AG09319 (cell line): ENCODE results near the gene C10orf105.

Experiments
- DNase-seq: peaks from one replicate; pipeline ENCODE4 v3.0.0-alpha.2; 2010; ENCODE audit warnings: low read depth; ENCODE audit errors: extremely low read depth
- TF ChIP-seq, protein P1 (sequence below): IDR thresholded peaks from 2 replicates; pipeline ENCODE4 v1.5.1; 2011; ENCODE audit warnings: low read depth, mild to moderate bottlenecking, inconsistent platforms, low read length, moderate library complexity

C10orf105 gene

DNA sequence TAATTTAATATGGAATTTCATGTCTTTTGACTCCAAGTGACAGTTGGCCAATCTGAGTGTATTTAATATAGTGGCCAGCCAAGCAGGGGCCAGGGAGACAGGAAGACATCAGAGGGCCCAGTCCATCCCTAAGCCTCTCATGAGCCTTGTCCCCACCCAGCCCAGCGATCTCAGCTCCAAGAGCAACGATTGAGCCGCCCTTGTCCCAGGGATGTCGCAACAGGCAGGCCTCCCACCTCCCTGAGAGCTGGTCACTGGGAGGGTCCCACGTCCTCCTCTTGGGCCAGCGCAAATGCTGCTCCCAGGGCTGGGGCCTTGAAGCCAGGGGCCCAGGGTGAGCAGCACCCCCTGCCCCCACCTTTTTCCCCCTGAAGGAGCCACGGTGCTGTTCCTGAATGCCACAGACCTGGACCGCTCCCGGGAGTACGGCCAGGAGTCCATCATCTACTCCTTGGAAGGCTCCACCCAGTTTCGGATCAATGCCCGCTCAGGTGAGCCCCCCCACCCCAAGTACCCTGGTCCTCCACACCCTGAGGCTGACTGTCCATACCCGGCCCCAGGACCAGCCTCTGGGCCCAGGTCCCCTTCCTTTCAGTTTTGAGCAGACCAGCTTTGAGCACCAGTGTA is 29.4 kb downstream of the C10orf105 start:
- no peak for DNase-seq

GRCh38 chr10:71688256-71688655 is 31.3 kb downstream of the C10orf105 start:
- TF ChIP-seq, protein P1, sequence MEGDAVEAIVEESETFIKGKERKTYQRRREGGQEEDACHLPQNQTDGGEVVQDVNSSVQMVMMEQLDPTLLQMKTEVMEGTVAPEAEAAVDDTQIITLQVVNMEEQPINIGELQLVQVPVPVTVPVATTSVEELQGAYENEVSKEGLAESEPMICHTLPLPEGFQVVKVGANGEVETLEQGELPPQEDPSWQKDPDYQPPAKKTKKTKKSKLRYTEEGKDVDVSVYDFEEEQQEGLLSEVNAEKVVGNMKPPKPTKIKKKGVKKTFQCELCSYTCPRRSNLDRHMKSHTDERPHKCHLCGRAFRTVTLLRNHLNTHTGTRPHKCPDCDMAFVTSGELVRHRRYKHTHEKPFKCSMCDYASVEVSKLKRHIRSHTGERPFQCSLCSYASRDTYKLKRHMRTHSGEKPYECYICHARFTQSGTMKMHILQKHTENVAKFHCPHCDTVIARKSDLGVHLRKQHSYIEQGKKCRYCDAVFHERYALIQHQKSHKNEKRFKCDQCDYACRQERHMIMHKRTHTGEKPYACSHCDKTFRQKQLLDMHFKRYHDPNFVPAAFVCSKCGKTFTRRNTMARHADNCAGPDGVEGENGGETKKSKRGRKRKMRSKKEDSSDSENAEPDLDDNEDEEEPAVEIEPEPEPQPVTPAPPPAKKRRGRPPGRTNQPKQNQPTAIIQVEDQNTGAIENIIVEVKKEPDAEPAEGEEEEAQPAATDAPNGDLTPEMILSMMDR: no peak
- DNase-seq: no peak

More for the DNA sequence above, 29.4 kb downstream of the C10orf105 start:
- TF ChIP-seq, protein P1: no peak

GRCh38 chr10:71687480-71687879 is 32.1 kb downstream of the C10orf105 start:
- TF ChIP-seq, protein P1: no peak
- no peak for DNase-seq

DNA sequence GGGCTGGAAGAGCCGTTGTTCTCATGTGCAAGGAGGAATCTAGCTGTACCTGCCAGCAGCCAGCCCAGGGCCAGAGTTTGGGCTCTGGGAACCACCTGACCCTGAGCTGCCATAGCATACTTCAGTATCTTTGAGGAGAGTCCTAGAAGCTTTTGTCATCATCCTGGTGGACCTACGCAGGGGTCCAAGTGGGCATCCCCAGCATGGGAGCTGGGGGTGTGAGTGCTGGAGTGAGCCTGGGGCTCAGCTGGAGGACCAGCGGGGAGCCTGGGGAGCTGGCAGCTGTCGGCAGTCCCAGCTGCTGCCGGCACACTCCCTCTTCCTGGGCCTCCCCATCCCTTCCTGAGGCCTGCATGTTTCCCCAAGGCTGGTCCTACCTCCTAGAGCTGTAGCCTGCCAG is 32.5 kb downstream of the C10orf105 start:
- TF ChIP-seq, protein P1: no peak
- no peak for DNase-seq

- TF ChIP-seq, protein P1: no peak
Measured at GRCh38 chr10:71685554-71686232, 33.9 kb downstream of the C10orf105 start.

GRCh38 chr10:71684356-71685173 is 35.0 kb downstream of the C10orf105 start:
- DNase-seq: no peak

More at GRCh38 chr10:71685554-71686232, 33.9 kb downstream of the C10orf105 start:
- DNase-seq: no peak

More at GRCh38 chr10:71684356-71685173, 35.0 kb downstream of the C10orf105 start:
- TF ChIP-seq, protein P1: no peak
